Activated CD4-positive, alpha-beta T cell treated with anti-CD3 and anti-CD28 coated beads, Interleukin-2, amount 50 U/mL, for 4 hours (primary cell): ENCODE measurements around the gene GAGE12F.
"Not testable (repeated sequence)": the region's sequence is repeated elsewhere in the genome, so short reads cannot be mapped to it uniquely, and the experiment has no call there.

Experiments used
- DNase-seq, 2 experiments: peaks; one replicate each; pipeline ENCODE4 v3.0.0-alpha.2; 2020

GAGE12F gene

GRCh38 chrX:49560542-49560941, at the start of gene GAGE12F:
TSS of gene GAGE12F (plus strand) at chrX:49560842. CDS start at chrX:49561997, 1,155 bp downstream.
- DNase-seq = not testable (repeated sequence)

GRCh38 chrX:49531877-49532276, 28.8 kb upstream of the GAGE12F start, which contains the start of gene GAGE12C:
TSS of gene GAGE12C (plus strand) at chrX:49532177. CDS start at chrX:49533332, 1,155 bp downstream.
- DNase-seq = not testable (repeated sequence)

- DNase-seq = not testable (repeated sequence)
Observed at GRCh38 chrX:49541433-49541832, 19.2 kb upstream of the GAGE12F start, which contains the start of gene GAGE12D. TSS of gene GAGE12D (plus strand) at chrX:49541733. CDS start at chrX:49542888, 1,155 bp downstream.

GRCh38 chrX:49550989-49551388, 9.7 kb upstream of the GAGE12F start, which contains the start of gene GAGE12E:
TSS of gene GAGE12E (plus strand) at chrX:49551289. CDS start at chrX:49552444, 1,155 bp downstream.
- not testable (repeated sequence) for DNase-seq

- DNase-seq = not testable (repeated sequence)
Observed at GRCh38 chrX:49568728-49569127, 8.1 kb downstream of the GAGE12F start.

- not testable (repeated sequence) for DNase-seq
Observed at GRCh38 chrX:49569152-49569551, 8.5 kb downstream of the GAGE12F start.

- DNase-seq = not testable (repeated sequence)
Observed at GRCh38 chrX:49570100-49570499, 9.5 kb downstream of the GAGE12F start, which contains the start of gene GAGE12G. TSS of gene GAGE12G (plus strand) at chrX:49570400. CDS start at chrX:49571555, 1,155 bp downstream.

- not testable (repeated sequence) for DNase-seq
Observed at GRCh38 chrX:49579649-49580048, 19.0 kb downstream of the GAGE12F start, which contains the start of gene GAGE12H. TSS of gene GAGE12H (plus strand) at chrX:49579949. CDS start at chrX:49581104, 1,155 bp downstream.

GRCh38 chrX:49589196-49589595, 28.6 kb downstream of the GAGE12F start, which contains the start of gene GAGE2A:
TSS of gene GAGE2A (plus strand) at chrX:49589496. CDS start at chrX:49590651, 1,155 bp downstream.
- DNase-seq = not testable (repeated sequence)

- DNase-seq = not testable (repeated sequence)
Observed at GRCh38 chrX:49589769-49590478, 29.3 kb downstream of the GAGE12F start.

- not testable (repeated sequence) for DNase-seq
Observed at GRCh38 chrX:49590488-49590887, 29.8 kb downstream of the GAGE12F start.

GRCh38 chrX:49598720-49599119, 38.1 kb downstream of the GAGE12F start, which contains the start of gene GAGE1:
TSS of gene GAGE1 (plus strand) at chrX:49599020. CDS start at chrX:49600175, 1,155 bp downstream.
- not testable (repeated sequence) for DNase-seq

- no peak for DNase-seq
Observed at GRCh38 chrX:49610718-49611310, 50.2 kb downstream of the GAGE12F start.
